ENCODE measurements around the gene SCUBE2.

SCUBE2 gene

GRCh38 chr11:9057007-9057406 lies 34.4 kb downstream of the SCUBE2 start:
- H3K4me1 Mint-ChIP-seq (ENCODE audit: low read depth) = peaks cover 19% of the 10 kb centered on the region
- peaks cover 7% of the 10 kb centered on the region for H3K27me3 Mint-ChIP-seq (ENCODE audit: low read depth)
- no peak overlapping the region for H3K4me3 Mint-ChIP-seq
- no peak overlapping the region for H3K27ac Mint-ChIP-seq
- DNase-seq (ENCODE audit: low spot score) = no peak
- no peaks in the 10 kb centered on the region for H3K9me3 Mint-ChIP-seq
- no peaks in the 10 kb centered on the region for H3K36me3 Mint-ChIP-seq (ENCODE audit: low read depth)

- H3K27ac Mint-ChIP-seq = no peak overlapping the region
- peaks cover 7% of the 10 kb centered on the region for H3K27me3 Mint-ChIP-seq (ENCODE audit: low read depth)
- H3K4me3 Mint-ChIP-seq = no peak overlapping the region
- no peaks in the 10 kb centered on the region for H3K9me3 Mint-ChIP-seq
- H3K4me1 Mint-ChIP-seq (ENCODE audit: low read depth) = peaks cover 16% of the 10 kb centered on the region
- H3K36me3 Mint-ChIP-seq (ENCODE audit: low read depth) = no peaks in the 10 kb centered on the region
- DNase-seq (ENCODE audit: low spot score) = no peak
Observed at GRCh38 chr11:9056467-9056866, 34.9 kb downstream of the SCUBE2 start.

- H3K4me3 Mint-ChIP-seq = no peak overlapping the region
- no peaks in the 10 kb centered on the region for H3K9me3 Mint-ChIP-seq
- no peak for DNase-seq (ENCODE audit: low spot score)
- H3K4me1 Mint-ChIP-seq (ENCODE audit: low read depth) = no peaks in the 10 kb centered on the region
- H3K27me3 Mint-ChIP-seq (ENCODE audit: low read depth) = peaks cover 5% of the 10 kb centered on the region
- no peaks in the 10 kb centered on the region for H3K36me3 Mint-ChIP-seq (ENCODE audit: low read depth)
- H3K27ac Mint-ChIP-seq = no peak overlapping the region
Observed at GRCh38 chr11:9053316-9054035, 37.9 kb downstream of the SCUBE2 start.

GRCh38 chr11:9052316-9052715 lies 39.1 kb downstream of the SCUBE2 start:
- no peak overlapping the region for H3K27ac Mint-ChIP-seq
- no peaks in the 10 kb centered on the region for H3K36me3 Mint-ChIP-seq (ENCODE audit: low read depth)
- H3K9me3 Mint-ChIP-seq = no peaks in the 10 kb centered on the region
- no peaks in the 10 kb centered on the region for H3K4me1 Mint-ChIP-seq (ENCODE audit: low read depth)
- no peak overlapping the region for H3K4me3 Mint-ChIP-seq
- peaks cover 7% of the 10 kb centered on the region for H3K27me3 Mint-ChIP-seq (ENCODE audit: low read depth)
- no peak for DNase-seq (ENCODE audit: low spot score)

- Mint-ChIP-seq H3K9me3 (no peaks in the 10 kb centered on the region), H3K36me3 (ENCODE audit: low read depth) (no peaks in the 10 kb centered on the region), H3K27ac (no peak overlapping the region), H3K4me3 (no peak overlapping the region), H3K27me3 (ENCODE audit: low read depth) (peaks cover 3% of the 10 kb centered on the region), H3K4me1 (ENCODE audit: low read depth) (no peaks in the 10 kb centered on the region)
- no peak for DNase-seq (ENCODE audit: low spot score)
Observed at GRCh38 chr11:9049959-9050358, 41.4 kb downstream of the SCUBE2 start.

GRCh38 chr11:9047964-9048523 lies 43.4 kb downstream of the SCUBE2 start:
- no peak overlapping the region for H3K4me3 Mint-ChIP-seq
- DNase-seq (ENCODE audit: low spot score) = no peak
- H3K4me1 Mint-ChIP-seq (ENCODE audit: low read depth) = no peaks in the 10 kb centered on the region
- no peaks in the 10 kb centered on the region for H3K36me3 Mint-ChIP-seq (ENCODE audit: low read depth)
- no peak overlapping the region for H3K27ac Mint-ChIP-seq
- peaks cover 11% of the 10 kb centered on the region for H3K27me3 Mint-ChIP-seq (ENCODE audit: low read depth)
- no peaks in the 10 kb centered on the region for H3K9me3 Mint-ChIP-seq

- Mint-ChIP-seq H3K27ac (no peak overlapping the region), H3K27me3 (ENCODE audit: low read depth) (peaks cover 11% of the 10 kb centered on the region), H3K9me3 (no peaks in the 10 kb centered on the region), H3K36me3 (ENCODE audit: low read depth) (no peaks in the 10 kb centered on the region), H3K4me1 (ENCODE audit: low read depth) (no peaks in the 10 kb centered on the region), H3K4me3 (no peak overlapping the region)
- no peak for DNase-seq (ENCODE audit: low spot score)
Observed at GRCh38 chr11:9046481-9046880, 44.9 kb downstream of the SCUBE2 start.

GRCh38 chr11:9042488-9042887 lies 48.9 kb downstream of the SCUBE2 start:
- Mint-ChIP-seq H3K27me3 (ENCODE audit: low read depth) (peaks cover 8% of the 10 kb centered on the region), H3K27ac (no peak overlapping the region), H3K36me3 (ENCODE audit: low read depth) (no peaks in the 10 kb centered on the region), H3K9me3 (no peaks in the 10 kb centered on the region), H3K4me3 (no peak overlapping the region), H3K4me1 (ENCODE audit: low read depth) (no peaks in the 10 kb centered on the region)
- no peak for DNase-seq (ENCODE audit: low spot score)

GRCh38 chr11:9041747-9042146 lies 49.7 kb downstream of the SCUBE2 start:
- Mint-ChIP-seq H3K36me3 (ENCODE audit: low read depth) (no peaks in the 10 kb centered on the region), H3K9me3 (no peaks in the 10 kb centered on the region), H3K4me1 (ENCODE audit: low read depth) (no peaks in the 10 kb centered on the region), H3K4me3 (no peak overlapping the region), H3K27ac (no peak overlapping the region), H3K27me3 (ENCODE audit: low read depth) (peaks cover 8% of the 10 kb centered on the region)
- no peak for DNase-seq (ENCODE audit: low spot score)

GRCh38 chr11:9040410-9040809 lies 51.0 kb downstream of the SCUBE2 start:
- no peaks in the 10 kb centered on the region for H3K9me3 Mint-ChIP-seq
- H3K27ac Mint-ChIP-seq = no peak overlapping the region
- no peaks in the 10 kb centered on the region for H3K4me1 Mint-ChIP-seq (ENCODE audit: low read depth)
- no peak for DNase-seq (ENCODE audit: low spot score)
- H3K27me3 Mint-ChIP-seq (ENCODE audit: low read depth) = peaks cover 8% of the 10 kb centered on the region
- no peaks in the 10 kb centered on the region for H3K36me3 Mint-ChIP-seq (ENCODE audit: low read depth)
- no peak overlapping the region for H3K4me3 Mint-ChIP-seq

- H3K36me3 Mint-ChIP-seq (ENCODE audit: low read depth) = no peaks in the 10 kb centered on the region
- H3K27me3 Mint-ChIP-seq (ENCODE audit: low read depth) = peaks cover 12% of the 10 kb centered on the region
- DNase-seq (ENCODE audit: low spot score) = no peak
- H3K9me3 Mint-ChIP-seq = no peaks in the 10 kb centered on the region
- H3K4me3 Mint-ChIP-seq = no peak overlapping the region
- H3K4me1 Mint-ChIP-seq (ENCODE audit: low read depth) = no peaks in the 10 kb centered on the region
- no peak overlapping the region for H3K27ac Mint-ChIP-seq
Observed at GRCh38 chr11:9039863-9040262, 51.5 kb downstream of the SCUBE2 start.

- no peak overlapping the region for H3K27ac Mint-ChIP-seq
- no peak for DNase-seq (ENCODE audit: low spot score)
- H3K4me3 Mint-ChIP-seq = no peak overlapping the region
- H3K36me3 Mint-ChIP-seq (ENCODE audit: low read depth) = no peaks in the 10 kb centered on the region
- H3K9me3 Mint-ChIP-seq = no peaks in the 10 kb centered on the region
- peaks cover 8% of the 10 kb centered on the region for H3K27me3 Mint-ChIP-seq (ENCODE audit: low read depth)
- H3K4me1 Mint-ChIP-seq (ENCODE audit: low read depth) = no peaks in the 10 kb centered on the region
Observed at GRCh38 chr11:9039198-9039597, 52.2 kb downstream of the SCUBE2 start.

- no peaks in the 10 kb centered on the region for H3K36me3 Mint-ChIP-seq (ENCODE audit: low read depth)
- H3K4me3 Mint-ChIP-seq = no peak overlapping the region
- no peak overlapping the region for H3K27ac Mint-ChIP-seq
- DNase-seq (ENCODE audit: low spot score) = no peak
- H3K9me3 Mint-ChIP-seq = no peaks in the 10 kb centered on the region
- H3K4me1 Mint-ChIP-seq (ENCODE audit: low read depth) = no peaks in the 10 kb centered on the region
- peaks cover 8% of the 10 kb centered on the region for H3K27me3 Mint-ChIP-seq (ENCODE audit: low read depth)
Observed at GRCh38 chr11:9038541-9038940, 52.9 kb downstream of the SCUBE2 start.

- DNase-seq (ENCODE audit: low spot score) = no peak
- H3K4me1 Mint-ChIP-seq (ENCODE audit: low read depth) = no peaks in the 10 kb centered on the region
- no peaks in the 10 kb centered on the region for H3K9me3 Mint-ChIP-seq
- no peak overlapping the region for H3K27ac Mint-ChIP-seq
- H3K36me3 Mint-ChIP-seq (ENCODE audit: low read depth) = no peaks in the 10 kb centered on the region
- H3K4me3 Mint-ChIP-seq = no peak overlapping the region
- peaks cover 10% of the 10 kb centered on the region for H3K27me3 Mint-ChIP-seq (ENCODE audit: low read depth)
Observed at GRCh38 chr11:9037963-9038362, 53.4 kb downstream of the SCUBE2 start.
